Loucy (cell line): ENCODE data around the gene HIF1AN.

Source experiments
- EZH2phosphoT487 ChIP-seq: fragments of 200-600 bp; IDR thresholded peaks from 2 replicates; pipeline ENCODE4 v1.6.1; 2018; ENCODE audit warnings: antibody characterized with exemption, mild to moderate bottlenecking, moderate library complexity, borderline replicate concordance
- TF ChIP-seq, protein P1 (sequence below): fragments of 200-600 bp; sonication (generic); conservative IDR thresholded peaks from 2 replicates; pipeline ENCODE4 v1.5.1; 2014; ENCODE audit warnings: mild to moderate bottlenecking, antibody characterized with exemption, low read length

DNA sequence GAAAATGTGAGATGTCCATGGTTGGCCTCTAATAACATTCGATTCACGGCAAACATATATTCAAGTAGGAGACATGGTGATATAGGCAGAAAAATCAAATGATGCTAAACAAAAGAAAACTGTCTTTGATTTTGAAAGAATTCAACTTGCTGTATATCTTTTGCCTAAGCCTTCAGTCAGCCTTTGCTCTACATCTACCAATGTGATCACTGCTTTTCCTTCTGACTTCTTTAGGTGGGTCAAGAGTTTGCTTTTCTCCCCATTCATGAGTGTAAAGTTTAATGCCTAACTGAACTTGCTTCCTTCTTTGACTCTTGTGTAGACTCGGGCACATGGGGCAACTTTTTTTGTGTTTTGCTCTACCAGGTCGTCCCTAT lies 417 bp upstream of the HIF1AN start:
- TF ChIP-seq, protein P1, sequence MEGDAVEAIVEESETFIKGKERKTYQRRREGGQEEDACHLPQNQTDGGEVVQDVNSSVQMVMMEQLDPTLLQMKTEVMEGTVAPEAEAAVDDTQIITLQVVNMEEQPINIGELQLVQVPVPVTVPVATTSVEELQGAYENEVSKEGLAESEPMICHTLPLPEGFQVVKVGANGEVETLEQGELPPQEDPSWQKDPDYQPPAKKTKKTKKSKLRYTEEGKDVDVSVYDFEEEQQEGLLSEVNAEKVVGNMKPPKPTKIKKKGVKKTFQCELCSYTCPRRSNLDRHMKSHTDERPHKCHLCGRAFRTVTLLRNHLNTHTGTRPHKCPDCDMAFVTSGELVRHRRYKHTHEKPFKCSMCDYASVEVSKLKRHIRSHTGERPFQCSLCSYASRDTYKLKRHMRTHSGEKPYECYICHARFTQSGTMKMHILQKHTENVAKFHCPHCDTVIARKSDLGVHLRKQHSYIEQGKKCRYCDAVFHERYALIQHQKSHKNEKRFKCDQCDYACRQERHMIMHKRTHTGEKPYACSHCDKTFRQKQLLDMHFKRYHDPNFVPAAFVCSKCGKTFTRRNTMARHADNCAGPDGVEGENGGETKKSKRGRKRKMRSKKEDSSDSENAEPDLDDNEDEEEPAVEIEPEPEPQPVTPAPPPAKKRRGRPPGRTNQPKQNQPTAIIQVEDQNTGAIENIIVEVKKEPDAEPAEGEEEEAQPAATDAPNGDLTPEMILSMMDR, result no peak
- TF ChIP-seq EZH2phosphoT487, result no peak
